K562 (cell line): ENCODE measurements around the gene XPC. TPM values are rescaled to one million over a fixed set of nuclear protein-coding genes. Genes with fewer than 3 reads are reported as not detected.
A peak's percentile ranks its signal among the peaks of the same experiment; 100 is the strongest.

Experiments
- ATAC-seq: fragments of 200-7000 bp; cut with Tn5 transposase; 3 replicates; pipeline ENCODE4 v1.9.1; 2020; ENCODE audit warnings: moderate library complexity
- BruUV-seq: library from RNA; stranded (reverse); fragments of 400-500 nt; replicated peaks from 2 replicates; lab custom pipeline; 2021; lab: Mats Ljungman, UMichigan
- CTCF ChIA-PET: fragments of 300-600 bp; formaldehyde crosslinking; extraction: SDS; loops from one replicate; lab custom pipeline; 2021; ENCODE audit warnings: low intra/inter-chr PET ratio; lab: Yijun Ruan, JAX
- POLR2A ChIA-PET: fragments of 300-600, 350-650 bp; sonication (Branson Sonifier 250); formaldehyde crosslinking; extraction: SDS; loops from one replicate; lab custom pipeline; 2021; ENCODE audit warnings: antibody characterized with exemption, inconsistent platforms; lab: Yijun Ruan, JAX
- DNase-seq, 4 experiments: peaks; one replicate each; pipeline versions ENCODE4 v3.0.0 to v3.0.0-alpha.2; 2011 to 2018; ENCODE audit warnings: low spot score in 3 of 4, mixed read lengths in 3 of 4; ENCODE audit errors: extremely low read depth in 1 of 4
- FAIRE-seq: peaks from 2 replicates; lab custom pipeline; 2011; peaks lifted over from hg19 to GRCh38; lab: Jason Lieb, UNC
- H2AFZ ChIP-seq: 2 replicates; pipeline ENCODE4 v1.6.0; 2011; ENCODE audit warnings: low read depth, low read length, control low read depth, inconsistent platforms
- H3K27ac ChIP-seq: fragments of 200-600 bp; 3 replicates; pipeline ENCODE4 v1.8.0; 2011; ENCODE audit warnings: low read depth, mild to moderate bottlenecking, control low read depth, inconsistent platforms, low read length, moderate library complexity, mixed read lengths; ENCODE audit errors: extremely low read depth
- H3K27me3 ChIP-seq, 2 experiments: fragments of 300-600 bp in 1 of 2; 2 replicates in 1 of 2; 3 replicates in 1 of 2; pipeline versions ENCODE4 v1.6.0 to v1.8.0; 2011; ENCODE audit warnings: inconsistent platforms in 2 of 2, low read length in 2 of 2, mild to moderate bottlenecking in 1 of 2, mixed read lengths in 1 of 2, moderate library complexity in 1 of 2; ENCODE audit not compliant: control insufficient read depth in 2 of 2, insufficient read depth in 2 of 2
- H3K36me3 ChIP-seq: fragments of 300-600 bp; 3 replicates; pipeline ENCODE4 v1.8.0; 2011; ENCODE audit warnings: mild to moderate bottlenecking, low read length, inconsistent platforms; ENCODE audit not compliant: control insufficient read depth, insufficient read depth
- H3K4me1 ChIP-seq, 2 experiments: fragments of 200-600 bp in 1 of 2; replicated peaks in 1 of 2; 2 replicates in 1 of 2; 3 replicates in 1 of 2; pipeline versions ENCODE4 v1.5.1 to v1.8.0; 2011; ENCODE audit warnings: inconsistent platforms in 2 of 2, low read length in 2 of 2, mild to moderate bottlenecking in 1 of 2, mixed read lengths in 1 of 2, moderate library complexity in 1 of 2; ENCODE audit not compliant: control insufficient read depth in 2 of 2, insufficient read depth in 2 of 2
- H3K4me2 ChIP-seq: 2 replicates; pipeline ENCODE4 v1.6.1; 2011; ENCODE audit warnings: low read length, control low read depth, inconsistent platforms, mixed read lengths; ENCODE audit not compliant: insufficient read depth
- H3K4me3 ChIP-seq: fragments of 200-600 bp; sonication (generic), shearing (Covaris generic); 2 replicates; pipeline ENCODE4 v1.5.1; 2016; ENCODE audit warnings: control low read depth, inconsistent platforms
- H3K79me2 ChIP-seq: fragments of 200-600 bp; 3 replicates; pipeline ENCODE4 v1.8.0; 2011; ENCODE audit warnings: low read length, inconsistent platforms; ENCODE audit not compliant: control insufficient read depth, insufficient read depth
- H3K9ac ChIP-seq, 2 experiments: 2 replicates each; pipeline versions ENCODE4 v1.6.0 to v1.6.1; 2011; ENCODE audit warnings: low read depth in 2 of 2, low read length in 2 of 2, control low read depth in 1 of 2, inconsistent platforms in 1 of 2, mild to moderate bottlenecking in 1 of 2, mixed read lengths in 1 of 2; ENCODE audit not compliant: insufficient read depth in 1 of 2
- H3K9me1 ChIP-seq: one replicate; pipeline ENCODE4 v1.6.0; 2011; ENCODE audit warnings: inconsistent platforms, mild to moderate bottlenecking, low read length, moderate library complexity; ENCODE audit not compliant: control insufficient read depth, insufficient read depth
- H3K9me3 ChIP-seq: replicated peaks from 2 replicates; pipeline ENCODE4 v1.5.1; 2011; ENCODE audit warnings: low read depth, low read length, inconsistent platforms; ENCODE audit not compliant: control insufficient read depth, insufficient read depth
- H4K20me1 ChIP-seq: replicated peaks from 2 replicates; pipeline ENCODE4 v1.6.1; 2011; ENCODE audit warnings: low read length, inconsistent platforms, mixed read lengths; ENCODE audit not compliant: control insufficient read depth, insufficient read depth
- CBX8 ChIP-seq: fragments of 200-600 bp; sonication (generic); IDR thresholded peaks from 2 replicates; pipeline ENCODE4 v1.6.1; 2012; ENCODE audit warnings: borderline replicate concordance, mixed run types, low read depth, mild to moderate bottlenecking, moderate library complexity, mixed read lengths, low read length, control low read depth, inconsistent platforms; ENCODE audit not compliant: poor library complexity, severe bottlenecking; ENCODE audit errors: extremely low read depth
- HLTF ChIP-seq: fragments of 450-650 bp; IDR thresholded peaks from 2 replicates; pipeline ENCODE4 v1.6.1; 2016
- IRF2 ChIP-seq: sonication (generic); formaldehyde crosslinking; IDR thresholded peaks from 2 replicates; pipeline ENCODE4 v1.8.1; 2022; ENCODE audit warnings: mild to moderate bottlenecking, missing genetic modification reagents
- WGBS: fragments of 100-300 bp; shearing (Covaris generic); methylation state at CpG from one replicate; pipeline ENCODE4 v1.1.6; 2016; ENCODE audit warnings: low coverage, mixed read lengths; ENCODE audit not compliant: insufficient coverage; ENCODE audit errors: missing lambda C conversion rate; 5-methylcytosine and 5-hydroxymethylcytosine counted together
- in situ Hi-C: fragments of 300-500 bp; cut with MboI; formaldehyde crosslinking; loops from 4 replicates; pipeline ENCODE4 v1.15.0; 2018; ENCODE audit warnings: inconsistent platforms, mixed read lengths
- intact Hi-C: fragments of 100-400 bp; cut with micrococcal nuclease; formaldehyde crosslinking; loops from 2 replicates; pipeline ENCODE4 v1.14.2; 2022
- polyA plus RNA-seq, 8 experiments: library from polyadenylated mRNA; depleted of rRNA in 4 of 8; stranded (reverse) in 5 of 8; unstranded in 3 of 8; fragments of >200 nt; fragmentation: Nextera tagmentation in 2 of 8; fragmentation: Illumina TruSeq in 1 of 8; extraction: Ambion mirVana in 2 of 8; extraction: Trizol in 1 of 8; gene quantifications; 2 replicates each; pipeline versions ENCODE4 v1.2.1 to v1.2.3, GENCODE V29; 2011 to 2014; ENCODE audit warnings: inconsistent platforms in 1 of 8, missing spikeins in 1 of 8
- total RNA-seq, 7 experiments: library from RNA; depleted of rRNA in 6 of 7; stranded (reverse); fragments of >200 nt in 6 of 7; fragmentation: Illumina TruSeq in 2 of 7; extraction: Trizol in 2 of 7; gene quantifications; 2 replicates each; pipeline versions ENCODE4 v1.2.1 to v1.2.3, GENCODE V29; 2011 to 2021; ENCODE audit warnings: low replicate concordance in 1 of 7
- TF ChIP-seq, protein P1 (sequence below): sonication (generic); formaldehyde crosslinking; IDR thresholded peaks from 2 replicates; pipeline ENCODE4 v1.8.0; 2022; ENCODE audit warnings: mild to moderate bottlenecking, missing genetic modification reagents

XPC gene
- total and polyA plus RNA-seq, 9 of the 15 experiments (the other 6 are each of a cell fraction or from before 2014, with no cell fraction given) = 3.8 to 54.7 (median 41.3) TPM

DNA sequence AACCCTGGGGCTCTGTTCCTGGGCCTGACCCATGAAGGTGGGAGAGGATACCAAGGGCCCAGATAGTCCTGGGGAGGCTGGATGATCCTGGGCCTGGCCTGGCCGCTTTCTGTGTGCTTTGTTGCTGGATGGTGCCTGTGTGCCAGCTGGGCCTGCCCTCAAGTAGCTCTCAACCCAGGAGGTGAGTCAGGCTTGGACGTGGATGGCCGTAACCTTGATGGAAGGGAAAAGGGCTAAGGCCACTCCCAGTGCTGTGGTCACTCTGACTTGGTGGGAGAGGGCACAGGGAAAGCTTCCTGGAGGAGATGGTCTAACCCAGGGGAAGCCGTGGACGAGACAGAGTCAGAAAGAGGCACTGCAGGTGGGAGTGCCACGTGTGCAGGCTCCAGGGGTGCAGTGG lies 44.1 kb downstream of the XPC start (continued):
- no peak for TF ChIP-seq HLTF

DNA sequence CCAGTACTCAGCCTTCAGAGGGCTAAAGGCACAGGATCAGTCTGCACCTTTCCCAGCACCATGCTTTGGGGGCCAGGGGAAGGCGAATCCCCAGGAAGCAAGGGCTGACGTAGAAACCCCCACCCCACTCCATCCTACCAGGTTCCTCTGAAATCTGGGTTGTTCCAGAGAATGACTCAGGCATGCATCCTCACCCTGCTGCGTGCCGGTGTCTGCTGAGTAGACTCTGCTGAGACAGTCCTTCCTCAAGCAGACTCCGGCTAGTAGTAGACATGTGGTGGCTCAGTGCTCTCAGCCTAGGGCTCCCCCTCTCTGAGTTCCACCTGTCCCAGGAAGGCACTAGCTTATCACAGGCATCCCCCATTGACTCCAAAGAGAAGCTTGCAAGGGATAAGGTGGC lies 44.5 kb downstream of the XPC start:
- Histone ChIP-seq H2AFZ (no peak overlapping the region), H4K20me1 (no peaks in the 10 kb centered on the region; the same call in 1 of the 2 replicates), H3K9ac (peak overlapping the region in 1 of 2 experiments; percentile 31; a peak in 1 of 4 replicates), H3K27me3 (no peaks in the 10 kb centered on the region), H3K79me2 (0 out of 3 replicates have a peak, but pooled peaks cover 1% of the 10 kb centered on the region), H3K4me1 (no peaks in the 10 kb centered on the region), H3K36me3 (peaks cover 83% of the 10 kb centered on the region), H3K27ac (no peak overlapping the region), H3K4me2 (no peak overlapping the region), H3K9me3 (no peaks in the 10 kb centered on the region), H3K9me1 (no peaks in the 10 kb centered on the region), H3K4me3 (no peak overlapping the region)
- BruUV-seq = no TSS peak
- FAIRE-seq (no peak), DNase-seq (no peak), ATAC-seq (no peak)
- TF ChIP-seq IRF2 (CRISPR knock-in tag) (no peak), CBX8 (no peak)
- TF ChIP-seq, protein P1, sequence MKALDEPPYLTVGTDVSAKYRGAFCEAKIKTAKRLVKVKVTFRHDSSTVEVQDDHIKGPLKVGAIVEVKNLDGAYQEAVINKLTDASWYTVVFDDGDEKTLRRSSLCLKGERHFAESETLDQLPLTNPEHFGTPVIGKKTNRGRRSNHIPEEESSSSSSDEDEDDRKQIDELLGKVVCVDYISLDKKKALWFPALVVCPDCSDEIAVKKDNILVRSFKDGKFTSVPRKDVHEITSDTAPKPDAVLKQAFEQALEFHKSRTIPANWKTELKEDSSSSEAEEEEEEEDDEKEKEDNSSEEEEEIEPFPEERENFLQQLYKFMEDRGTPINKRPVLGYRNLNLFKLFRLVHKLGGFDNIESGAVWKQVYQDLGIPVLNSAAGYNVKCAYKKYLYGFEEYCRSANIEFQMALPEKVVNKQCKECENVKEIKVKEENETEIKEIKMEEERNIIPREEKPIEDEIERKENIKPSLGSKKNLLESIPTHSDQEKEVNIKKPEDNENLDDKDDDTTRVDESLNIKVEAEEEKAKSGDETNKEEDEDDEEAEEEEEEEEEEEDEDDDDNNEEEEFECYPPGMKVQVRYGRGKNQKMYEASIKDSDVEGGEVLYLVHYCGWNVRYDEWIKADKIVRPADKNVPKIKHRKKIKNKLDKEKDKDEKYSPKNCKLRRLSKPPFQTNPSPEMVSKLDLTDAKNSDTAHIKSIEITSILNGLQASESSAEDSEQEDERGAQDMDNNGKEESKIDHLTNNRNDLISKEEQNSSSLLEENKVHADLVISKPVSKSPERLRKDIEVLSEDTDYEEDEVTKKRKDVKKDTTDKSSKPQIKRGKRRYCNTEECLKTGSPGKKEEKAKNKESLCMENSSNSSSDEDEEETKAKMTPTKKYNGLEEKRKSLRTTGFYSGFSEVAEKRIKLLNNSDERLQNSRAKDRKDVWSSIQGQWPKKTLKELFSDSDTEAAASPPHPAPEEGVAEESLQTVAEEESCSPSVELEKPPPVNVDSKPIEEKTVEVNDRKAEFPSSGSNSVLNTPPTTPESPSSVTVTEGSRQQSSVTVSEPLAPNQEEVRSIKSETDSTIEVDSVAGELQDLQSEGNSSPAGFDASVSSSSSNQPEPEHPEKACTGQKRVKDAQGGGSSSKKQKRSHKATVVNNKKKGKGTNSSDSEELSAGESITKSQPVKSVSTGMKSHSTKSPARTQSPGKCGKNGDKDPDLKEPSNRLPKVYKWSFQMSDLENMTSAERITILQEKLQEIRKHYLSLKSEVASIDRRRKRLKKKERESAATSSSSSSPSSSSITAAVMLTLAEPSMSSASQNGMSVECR (CRISPR knock-in tag) = no peak
- ChIA-PET POLR2A (interaction anchor here (1.0 to 3.6 kb wide), 2 partner anchors 8 to 11 kb away, joined by 4 to 16 read pairs; no protein-coding TSS in a partner anchor), CTCF (no interaction called here)
- 96% methylated on average over 5 of the region's 5 CpGs for WGBS
- in situ Hi-C loops (no loop called here), intact Hi-C loops (no loop called here)
